G401 (cell line): ENCODE results near the gene ADAM29. TPM values are rescaled to one million over a fixed set of nuclear protein-coding genes. Genes with fewer than 3 reads are reported as not detected.
"Not testable (repeated sequence)": the region's sequence is repeated elsewhere in the genome, so short reads cannot be mapped to it uniquely, and the experiment has no call there.

ENCODE experiments used
- DNase-seq: peaks from one replicate; pipeline ENCODE4 v3.0.0-alpha.2; 2015; ENCODE audit warnings: low spot score
- in situ Hi-C: cut with HindIII; loops from 2 replicates; pipeline ENCODE4 v1.10.0; 2016; ENCODE audit warnings: low sequenced_read_pairs, mixed read lengths
- total RNA-seq: library from RNA; depleted of rRNA; stranded (reverse); fragments of >200 nt; shearing (Covaris generic); gene quantifications from 2 replicates; pipeline ENCODE4 v1.2.3, GENCODE V29; 2014; rRNA removed

The ADAM29 gene
- total RNA-seq, result not detected in 2 replicates

DNA sequence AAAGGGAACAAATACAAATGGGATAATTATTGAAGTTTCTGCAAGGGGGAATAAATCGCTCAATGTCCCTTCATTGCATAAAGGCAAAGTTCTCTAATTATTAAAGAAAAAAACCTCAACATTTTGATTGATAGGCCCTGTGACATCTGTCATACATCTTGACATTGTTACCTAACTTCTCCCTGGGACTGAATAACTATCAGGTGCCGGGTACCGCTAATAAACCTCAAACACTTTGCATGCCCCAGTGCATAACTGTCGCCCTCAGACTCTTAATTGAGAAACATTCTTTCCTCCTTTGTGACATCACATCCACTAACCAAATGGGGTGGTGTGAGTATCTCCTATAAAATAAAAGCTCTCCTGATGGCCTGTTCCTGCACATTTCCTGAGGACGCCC is at the start of gene ADAM29:
TSS of gene ADAM29 (plus strand) at position 301 of the 400 bp plus-strand sequence. CDS start 57,168 bp downstream, outside the sequence.
- in situ Hi-C loops, result no loop called here
- DNase-seq, result no peak

DNA sequence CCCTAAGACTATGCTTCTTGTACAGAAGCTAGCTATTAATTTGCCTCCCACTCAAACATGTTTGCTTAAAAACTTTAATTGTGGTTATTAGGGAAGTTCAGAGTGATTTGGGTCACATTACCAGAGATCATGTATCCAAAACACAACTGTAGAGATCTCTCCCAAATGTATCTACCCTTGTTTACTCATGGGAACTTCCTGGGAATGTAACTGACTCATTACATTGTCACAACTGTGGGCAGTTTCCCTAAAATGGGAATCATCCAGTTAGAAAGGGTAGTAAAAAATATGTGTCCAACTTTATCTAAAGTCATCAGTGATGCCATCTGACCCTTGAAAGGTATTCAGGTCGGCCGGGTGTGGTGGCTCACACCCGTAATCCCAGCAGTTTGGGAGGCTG is 48.8 kb upstream of the ADAM29 start:
- DNase-seq, result no peak
- in situ Hi-C loops, result no loop called here

DNA sequence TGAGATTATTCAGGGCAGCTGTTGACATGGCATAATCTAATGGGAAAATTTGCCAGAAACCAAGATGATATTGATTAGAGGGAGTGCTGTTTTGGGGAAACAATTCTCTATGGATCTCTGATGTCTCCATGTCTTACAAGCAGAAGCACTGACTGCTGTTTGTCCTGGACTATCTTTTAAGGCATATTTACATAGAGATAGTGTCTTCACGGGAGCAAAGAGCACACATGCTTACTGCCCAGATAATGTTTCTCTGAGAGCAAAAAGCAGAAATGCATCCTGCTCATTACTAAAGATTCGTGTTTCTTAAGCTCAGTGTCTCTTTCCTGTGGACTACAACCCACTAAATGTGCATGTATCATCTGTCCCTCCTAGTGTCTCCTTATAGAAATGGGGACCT is 47.8 kb upstream of the ADAM29 start:
- in situ Hi-C loops, result no loop called here
- DNase-seq, result no peak

DNA sequence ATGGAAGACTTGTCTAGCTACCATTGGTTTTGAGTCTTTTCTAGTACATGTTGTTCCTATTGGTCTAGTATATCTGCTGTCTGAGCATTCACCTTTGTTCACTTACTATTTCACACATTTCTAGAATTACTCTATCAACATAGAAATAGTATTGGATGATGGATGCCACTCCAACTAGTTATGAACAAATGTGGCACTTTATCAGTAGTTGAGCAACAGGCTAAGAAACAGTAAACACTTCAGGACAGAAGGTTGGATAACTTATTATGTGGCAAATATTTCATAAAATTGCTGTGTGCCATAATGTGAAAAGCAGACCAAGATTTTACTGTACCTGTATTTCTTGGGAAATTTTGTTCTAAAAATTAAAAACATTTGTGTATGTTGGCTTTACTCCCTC is 46.8 kb upstream of the ADAM29 start:
- in situ Hi-C loops, result no loop called here

DNA sequence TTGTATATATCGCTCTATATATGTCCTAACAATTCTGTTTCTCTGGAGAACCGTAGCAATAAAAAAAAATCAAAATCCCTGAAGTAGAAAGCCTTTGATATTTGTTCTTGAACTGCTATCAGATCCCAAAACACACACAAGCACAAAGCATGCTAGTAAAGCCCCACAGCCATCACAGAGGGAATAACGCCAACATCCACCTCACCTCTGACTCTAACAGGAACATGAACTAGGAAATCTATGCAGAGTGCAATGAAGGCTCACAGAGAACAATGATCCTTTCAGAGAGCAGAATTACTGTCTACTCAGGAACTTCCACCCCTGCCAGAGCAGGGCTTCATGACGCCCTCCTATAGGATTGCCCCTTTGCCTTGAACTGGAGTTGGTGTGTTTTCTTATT is 45.0 kb upstream of the ADAM29 start:
- in situ Hi-C loops, result not testable (repeated sequence)

More for the DNA sequence above, 46.8 kb upstream of the ADAM29 start:
- DNase-seq, result no peak

DNA sequence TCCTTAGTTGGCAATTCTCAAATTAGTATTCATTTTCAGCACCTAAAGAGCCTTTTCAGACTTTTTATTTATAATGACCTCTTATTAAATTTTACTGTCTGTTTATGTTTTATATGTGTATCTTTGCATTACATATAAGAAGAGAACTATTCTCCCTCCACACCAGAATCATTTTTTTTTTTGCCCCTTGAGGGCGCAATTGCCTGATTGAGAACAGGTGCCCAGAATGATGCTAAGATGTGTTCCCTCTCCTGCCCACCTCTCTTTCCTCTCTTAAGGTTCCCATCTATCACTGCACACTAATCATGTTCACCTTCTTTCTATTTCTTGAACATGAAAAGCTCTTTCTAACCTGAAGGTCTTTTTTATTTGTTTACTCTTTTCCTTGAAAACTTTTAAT is 44.2 kb upstream of the ADAM29 start:
- no peak for DNase-seq
- in situ Hi-C loops, result no loop called here

More for the DNA sequence above, 45.0 kb upstream of the ADAM29 start:
- DNase-seq, result not testable (repeated sequence)

DNA sequence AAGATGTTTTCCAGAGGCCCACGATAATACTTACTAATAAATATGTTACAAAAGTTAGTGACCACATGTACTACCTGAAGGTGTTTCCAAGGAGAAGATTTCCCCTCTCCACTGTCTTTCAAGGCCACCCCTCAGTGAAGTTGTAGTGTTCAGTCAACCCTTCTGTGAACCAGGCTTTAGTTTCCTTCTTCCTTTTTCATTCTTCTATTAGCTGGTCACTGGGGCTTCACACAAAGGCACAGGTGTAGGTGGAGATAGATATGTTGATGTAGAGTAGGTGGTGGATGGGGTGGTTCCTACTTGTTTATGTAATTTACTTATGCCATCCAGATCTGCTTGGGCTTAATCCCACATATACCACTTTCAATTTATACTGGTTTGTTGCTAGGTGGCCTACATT is 43.3 kb upstream of the ADAM29 start:
- in situ Hi-C loops, result no loop called here

DNA sequence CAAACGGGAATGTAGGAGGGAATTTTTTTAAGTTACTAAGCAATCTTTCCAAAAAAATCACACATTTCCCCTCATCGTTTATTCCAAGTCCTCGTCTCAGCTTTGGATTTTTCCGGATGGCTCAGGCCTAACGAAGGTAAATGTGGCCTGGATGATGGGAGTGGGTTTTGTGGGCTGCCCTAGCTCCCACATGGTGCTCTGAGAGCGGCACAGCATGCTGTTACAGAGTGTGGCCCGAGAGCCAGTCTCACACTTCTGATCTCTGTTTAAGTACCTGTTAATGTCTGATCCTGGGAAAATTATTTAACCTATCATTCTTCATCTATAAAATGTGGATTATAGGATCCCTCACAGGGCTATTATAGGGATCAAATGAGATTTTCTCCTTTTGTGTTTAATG is 38.2 kb upstream of the ADAM29 start:
- in situ Hi-C loops, result no loop called here
- DNase-seq, result no peak

More for the DNA sequence above, 43.3 kb upstream of the ADAM29 start:
- DNase-seq, result no peak

DNA sequence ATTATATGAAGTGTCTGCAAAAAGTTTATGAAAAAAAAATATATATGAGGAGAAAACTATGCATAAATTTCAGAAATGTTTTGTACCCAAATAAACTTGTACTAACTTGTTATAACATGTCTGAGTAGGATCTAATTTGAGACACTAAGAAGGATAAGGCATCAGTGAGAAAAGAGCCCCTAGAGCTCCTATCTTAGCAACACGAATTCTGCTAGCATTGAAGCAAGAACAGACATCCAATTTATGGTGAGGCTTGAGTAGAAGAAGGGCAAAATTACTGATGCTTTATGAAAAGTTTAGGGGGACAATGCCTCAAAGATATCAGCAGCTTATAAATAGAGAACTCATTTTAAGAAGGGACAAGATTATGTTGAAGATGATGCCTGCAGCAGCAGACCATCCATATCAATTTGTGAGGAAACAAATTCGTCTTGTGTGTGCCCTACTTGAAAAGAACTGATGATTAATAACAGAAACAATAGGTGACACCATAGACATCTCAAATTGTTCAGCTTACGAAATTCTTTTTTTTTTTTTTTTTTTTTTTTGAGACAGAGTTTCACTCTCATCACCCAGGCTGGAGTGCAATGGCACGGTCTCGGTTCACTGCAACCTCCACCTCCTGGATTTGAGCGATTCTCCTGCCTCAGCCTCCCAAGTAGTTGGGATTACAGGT is 35.7 kb upstream of the ADAM29 start:
- no peak for DNase-seq
- in situ Hi-C loops, result no loop called here

DNA sequence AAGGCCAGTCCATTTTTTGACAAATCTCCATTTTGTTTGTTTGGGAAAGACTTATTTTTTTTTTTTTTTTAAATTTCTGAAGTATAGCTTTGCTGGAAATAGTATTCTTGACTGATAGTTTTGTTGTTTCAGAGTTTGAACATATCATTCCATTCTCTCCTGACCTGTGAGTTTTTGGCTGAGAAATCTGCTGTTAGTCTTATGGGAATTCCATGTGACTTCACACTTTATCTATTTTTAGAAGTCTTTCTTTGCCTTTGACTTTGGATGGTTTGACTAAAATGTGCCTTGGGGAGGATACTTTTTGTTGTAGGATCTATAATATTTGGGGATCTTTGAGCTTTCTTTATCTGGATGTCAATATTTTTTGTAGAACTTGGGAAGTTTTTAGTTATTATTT is 10.7 kb upstream of the ADAM29 start:
- DNase-seq, result no peak
- in situ Hi-C loops, result no loop called here

DNA sequence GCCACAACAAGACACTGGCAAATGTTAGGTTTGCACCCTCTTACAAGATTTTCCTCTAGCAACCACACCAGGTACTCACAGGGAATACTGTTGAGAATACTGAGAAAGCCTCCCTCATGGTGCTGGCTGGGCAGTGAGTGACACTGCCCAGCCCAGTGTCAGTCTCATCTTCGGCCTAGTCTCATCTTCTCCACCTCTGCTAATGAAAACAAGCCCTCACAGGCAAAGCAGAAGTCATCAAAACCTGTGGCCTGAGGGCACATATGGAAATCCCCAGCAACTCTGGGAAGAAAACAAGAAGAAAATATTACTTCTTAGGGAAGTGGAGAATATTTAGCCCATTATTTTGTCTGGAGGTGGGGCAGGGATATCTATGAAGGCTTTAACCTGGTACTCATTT is 7.9 kb upstream of the ADAM29 start:
- DNase-seq, result no peak
- in situ Hi-C loops, result no loop called here

DNA sequence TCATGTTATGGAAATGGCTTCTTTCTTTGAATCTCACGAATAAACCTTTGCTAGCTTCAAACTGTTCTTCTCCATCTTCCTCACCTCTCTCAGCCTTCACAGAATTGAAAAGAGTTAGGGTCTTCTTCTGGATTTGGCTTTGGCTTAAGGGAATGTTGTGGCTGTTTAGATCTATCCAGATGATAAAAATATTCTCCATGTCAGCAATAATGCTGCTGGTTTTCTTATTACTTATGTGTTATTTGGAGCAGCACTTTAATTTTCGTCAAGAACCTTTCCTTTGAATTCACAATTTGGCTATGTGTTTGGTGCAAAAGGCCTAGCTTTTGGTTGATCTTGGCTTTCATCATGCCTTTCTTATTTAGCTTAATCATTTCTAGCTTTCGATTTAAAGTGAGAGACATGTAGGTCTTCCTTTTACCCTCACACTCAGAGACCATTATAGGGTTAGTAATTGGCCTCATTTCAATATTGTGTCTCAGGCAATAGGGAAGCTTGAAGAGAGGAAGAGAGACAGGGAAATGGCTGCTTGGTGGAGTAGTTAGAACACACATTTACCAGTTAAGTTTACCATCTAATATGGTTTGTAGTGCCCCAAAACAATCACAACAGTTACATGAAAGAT is 5.1 kb upstream of the ADAM29 start:
- in situ Hi-C loops, result no loop called here
- no peak for DNase-seq

DNA sequence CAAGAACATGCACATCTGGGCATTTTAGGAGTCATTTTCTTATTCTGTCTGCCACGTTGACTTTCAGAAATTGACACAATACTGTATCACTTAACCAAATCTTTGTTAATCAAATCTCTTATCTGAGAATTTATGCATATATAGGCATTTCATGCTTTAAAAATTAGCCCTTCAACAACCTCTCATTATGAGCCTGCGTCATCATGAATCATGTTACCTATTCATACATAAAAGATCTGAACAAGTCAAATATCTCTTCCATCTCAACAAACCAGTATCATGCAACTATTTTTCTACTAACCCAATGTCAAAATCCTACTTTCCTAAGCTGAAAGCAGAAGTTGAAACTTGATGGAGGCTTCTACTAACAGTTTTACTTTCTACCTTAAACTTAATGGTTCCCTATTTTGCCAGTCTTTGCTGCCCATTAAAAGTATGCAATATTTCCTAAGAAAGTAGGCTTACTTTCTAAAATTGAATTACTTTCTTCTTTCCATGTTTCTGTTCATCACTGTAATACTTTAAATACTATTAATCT is 1.8 kb downstream of the ADAM29 start:
- in situ Hi-C loops, result no loop called here
- no peak for DNase-seq

DNA sequence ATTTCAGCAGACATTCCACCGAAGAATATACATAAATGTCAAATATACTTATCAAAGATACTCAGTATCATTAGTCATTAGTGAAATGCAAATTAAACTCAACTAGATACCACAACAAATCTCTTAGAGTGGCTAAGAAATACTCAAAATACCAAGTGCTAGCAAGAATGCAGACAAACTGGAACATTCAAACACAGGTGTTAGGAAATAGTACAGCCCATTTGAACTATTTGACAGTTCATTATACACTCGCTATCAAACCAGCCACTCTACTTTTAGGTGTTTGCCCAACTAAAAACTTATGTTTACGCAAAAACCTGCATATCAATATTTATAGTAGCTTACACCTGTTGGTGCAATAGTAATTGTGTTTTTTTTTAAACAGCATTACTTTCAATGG is 8.8 kb downstream of the ADAM29 start:
- in situ Hi-C loops, result no loop called here
- DNase-seq, result no peak

DNA sequence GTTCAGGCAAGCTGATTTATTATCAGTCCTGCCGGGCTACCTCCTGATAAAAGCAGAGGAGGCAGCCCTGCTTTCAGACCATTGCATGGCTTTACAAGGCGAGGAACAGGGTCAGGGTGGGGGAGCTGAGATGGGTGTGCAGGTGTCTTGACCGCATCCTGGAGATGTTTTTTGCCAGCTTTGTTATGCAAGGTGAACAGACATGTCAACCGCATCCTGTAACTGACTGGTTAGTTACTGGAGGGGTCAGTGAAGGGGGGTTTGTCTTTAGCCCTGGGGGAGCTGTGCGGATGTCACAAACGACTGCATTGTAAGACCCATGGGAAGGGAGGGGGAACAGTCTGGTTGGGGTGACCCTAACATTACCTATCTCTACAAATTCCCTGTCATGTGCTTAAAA is 10.0 kb downstream of the ADAM29 start:
- in situ Hi-C loops, result no loop called here
- DNase-seq, result no peak

DNA sequence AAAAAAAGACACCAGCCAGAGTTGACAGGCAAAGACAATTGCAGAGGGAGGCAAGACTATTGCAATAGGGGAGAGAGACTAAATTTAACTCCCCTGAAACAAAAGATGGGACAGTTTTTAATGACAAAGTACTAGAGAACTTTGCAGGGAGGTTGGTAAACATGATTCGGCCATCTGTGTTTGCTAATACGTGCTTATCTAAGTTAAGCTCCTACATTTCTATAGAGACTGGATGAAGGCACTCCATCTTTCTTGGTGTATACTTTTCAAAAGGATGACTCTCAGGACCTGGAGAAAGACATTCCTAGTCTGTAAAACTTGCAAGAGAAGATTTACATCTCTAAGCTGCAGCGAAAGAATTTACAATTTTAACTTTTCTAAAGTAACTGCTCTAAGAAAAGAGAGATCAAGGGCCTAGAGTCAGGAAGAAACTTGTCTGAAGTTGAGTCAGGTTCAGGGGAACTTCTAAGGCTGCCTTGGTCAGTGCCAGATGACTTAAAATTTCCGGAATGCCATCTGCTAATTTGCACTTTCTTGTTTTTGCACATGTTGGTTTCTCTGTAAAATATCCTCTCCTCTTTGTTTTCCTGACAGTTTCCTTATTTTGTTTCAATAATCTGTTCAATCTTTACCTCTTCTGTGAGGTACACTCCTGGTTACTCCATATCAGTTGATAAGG is 10.6 kb downstream of the ADAM29 start:
- no peak for DNase-seq
- in situ Hi-C loops, result no loop called here

DNA sequence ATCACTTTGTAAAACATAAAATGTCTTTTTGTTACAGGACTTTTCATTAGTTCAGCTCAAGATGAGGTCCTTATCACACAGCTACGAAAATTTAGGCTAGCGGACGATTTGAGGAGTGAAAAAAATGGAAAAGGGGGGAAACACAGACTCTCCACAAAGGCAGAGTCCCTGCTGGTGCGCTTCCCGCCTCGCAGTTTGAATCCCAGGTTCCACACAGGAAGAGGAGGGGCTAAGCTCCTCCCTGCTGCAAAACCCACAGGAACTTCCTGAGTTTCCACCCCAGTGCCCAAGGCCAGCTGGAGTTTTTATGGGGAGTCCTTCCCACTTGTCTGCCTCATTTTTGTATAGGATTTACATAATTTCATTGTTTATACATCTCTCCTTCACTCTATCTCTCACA is 11.2 kb downstream of the ADAM29 start:
- in situ Hi-C loops, result no loop called here
- no peak for DNase-seq

DNA sequence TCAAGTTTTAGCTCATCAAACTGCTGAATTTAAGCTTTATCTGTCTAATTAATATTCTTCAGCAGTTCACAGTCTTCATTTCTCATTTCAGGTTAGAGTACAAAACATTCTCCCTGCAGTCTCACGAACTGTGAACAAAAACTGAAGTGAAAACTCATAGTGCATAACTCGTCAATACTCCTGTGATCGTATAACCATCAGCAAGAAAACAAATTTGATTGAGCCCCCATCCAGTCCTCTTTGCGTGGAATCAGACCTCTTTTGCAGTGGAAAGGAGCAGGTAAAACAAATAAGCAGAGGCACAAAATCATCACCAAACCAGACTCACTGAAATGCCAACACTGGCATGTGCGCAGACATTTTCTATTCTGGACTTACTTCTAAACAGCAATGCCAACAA is 12.7 kb downstream of the ADAM29 start:
- no peak for DNase-seq
- in situ Hi-C loops, result no loop called here

DNA sequence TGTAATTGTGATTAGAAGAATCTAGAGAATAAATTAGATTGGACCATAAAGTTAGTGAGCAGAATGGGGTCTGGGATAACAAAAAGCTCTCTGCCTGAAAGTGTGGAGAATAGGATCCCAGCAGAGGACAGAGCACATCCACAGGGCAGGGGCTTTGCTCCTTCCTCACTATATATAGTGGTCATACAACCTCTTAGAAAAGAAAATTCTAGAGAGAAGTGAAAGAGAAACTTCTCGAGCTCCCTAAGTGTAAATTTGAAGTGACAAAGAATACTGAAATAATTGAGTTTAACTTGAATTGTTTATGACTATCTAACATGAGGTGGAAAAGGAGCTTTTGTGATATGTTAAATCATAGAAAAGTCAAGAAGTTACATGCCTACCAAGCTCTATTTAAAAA is 14.9 kb downstream of the ADAM29 start:
- in situ Hi-C loops, result no loop called here
- DNase-seq, result no peak

DNA sequence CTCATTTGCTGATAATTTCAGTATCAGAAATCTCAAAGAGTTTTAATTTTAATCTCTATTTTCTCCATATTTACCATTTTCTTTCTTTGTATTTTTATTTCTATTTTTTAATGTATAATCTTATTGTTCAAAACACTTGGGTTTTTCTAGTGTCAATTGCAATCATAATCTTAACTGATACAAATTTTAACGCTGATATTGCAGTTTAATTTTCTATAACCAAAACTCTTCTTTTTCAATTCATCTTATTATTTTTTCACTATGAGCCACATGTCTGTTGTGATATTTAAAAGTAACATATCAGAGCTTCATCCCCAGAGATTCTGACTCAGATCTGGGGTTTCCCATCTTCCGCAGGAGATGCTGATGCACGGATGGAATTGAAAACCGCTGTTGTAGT is 16.2 kb downstream of the ADAM29 start:
- in situ Hi-C loops, result no loop called here
- DNase-seq, result no peak
